GM13977 (cell line): ENCODE results near the gene PPARGC1A.

ENCODE experiments used
- DNase-seq: peaks from one replicate; pipeline ENCODE4 v3.0.0; 2012; ENCODE audit warnings: low spot score
- in situ Hi-C: fragments of 300-500 bp; cut with MboI; formaldehyde crosslinking; loops from one replicate; pipeline ENCODE4 v1.12.0; 2022; ENCODE audit warnings: low sequenced_read_pairs, low pct_unique_long_range_greater_than_20kb, mixed read lengths, inconsistent platforms; ENCODE audit not compliant: unreplicated experiment
- TF ChIP-seq, protein P1 (sequence below): IDR thresholded peaks from 2 replicates; pipeline ENCODE4 v1.5.1; 2012; ENCODE audit warnings: mild to moderate bottlenecking, control low read depth; ENCODE audit not compliant: insufficient read depth; ENCODE audit errors: extremely low read depth, missing control alignments

Gene PPARGC1A

GRCh38 chr4:23903859-23904438 is 14.1 kb upstream of the PPARGC1A start:
- TF ChIP-seq, protein P1, sequence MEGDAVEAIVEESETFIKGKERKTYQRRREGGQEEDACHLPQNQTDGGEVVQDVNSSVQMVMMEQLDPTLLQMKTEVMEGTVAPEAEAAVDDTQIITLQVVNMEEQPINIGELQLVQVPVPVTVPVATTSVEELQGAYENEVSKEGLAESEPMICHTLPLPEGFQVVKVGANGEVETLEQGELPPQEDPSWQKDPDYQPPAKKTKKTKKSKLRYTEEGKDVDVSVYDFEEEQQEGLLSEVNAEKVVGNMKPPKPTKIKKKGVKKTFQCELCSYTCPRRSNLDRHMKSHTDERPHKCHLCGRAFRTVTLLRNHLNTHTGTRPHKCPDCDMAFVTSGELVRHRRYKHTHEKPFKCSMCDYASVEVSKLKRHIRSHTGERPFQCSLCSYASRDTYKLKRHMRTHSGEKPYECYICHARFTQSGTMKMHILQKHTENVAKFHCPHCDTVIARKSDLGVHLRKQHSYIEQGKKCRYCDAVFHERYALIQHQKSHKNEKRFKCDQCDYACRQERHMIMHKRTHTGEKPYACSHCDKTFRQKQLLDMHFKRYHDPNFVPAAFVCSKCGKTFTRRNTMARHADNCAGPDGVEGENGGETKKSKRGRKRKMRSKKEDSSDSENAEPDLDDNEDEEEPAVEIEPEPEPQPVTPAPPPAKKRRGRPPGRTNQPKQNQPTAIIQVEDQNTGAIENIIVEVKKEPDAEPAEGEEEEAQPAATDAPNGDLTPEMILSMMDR: no peak
- DNase-seq: no peak

DNA sequence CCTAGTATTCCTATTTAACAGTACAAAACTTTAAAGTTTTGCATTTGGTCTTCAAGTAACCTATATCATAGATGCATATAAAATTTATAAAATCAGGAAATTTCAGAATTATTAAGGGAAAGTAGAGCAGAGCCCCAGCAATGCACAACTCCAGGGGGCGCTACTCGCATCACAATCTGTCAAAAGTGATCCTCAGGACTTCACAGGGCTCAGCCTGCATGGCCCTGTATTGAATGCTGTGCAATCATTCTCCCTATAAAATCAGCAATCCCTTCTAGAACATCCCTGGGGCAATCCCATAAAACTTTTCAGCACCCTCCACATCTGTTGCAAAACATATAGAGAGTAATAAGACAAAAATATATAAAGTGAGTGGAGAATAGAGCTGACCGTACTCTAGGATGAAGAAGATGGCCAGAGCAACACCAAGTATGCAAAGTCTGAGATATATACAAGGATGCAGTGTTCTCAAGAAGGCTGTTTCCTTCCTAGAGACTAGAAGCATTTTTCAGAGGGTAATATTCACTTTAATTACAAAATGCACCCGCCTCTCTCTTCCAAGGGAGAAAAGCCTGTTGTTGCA is 12.5 kb upstream of the PPARGC1A start:
- no peak for DNase-seq
- TF ChIP-seq, protein P1: no peak
- in situ Hi-C loops: no loop called here

More at GRCh38 chr4:23903859-23904438, 14.1 kb upstream of the PPARGC1A start:
- in situ Hi-C loops: no loop called here

- in situ Hi-C loops: no loop called here
- TF ChIP-seq, protein P1: no peak
- DNase-seq: no peak
Observed at GRCh38 chr4:23900636-23901035, 10.8 kb upstream of the PPARGC1A start.

DNA sequence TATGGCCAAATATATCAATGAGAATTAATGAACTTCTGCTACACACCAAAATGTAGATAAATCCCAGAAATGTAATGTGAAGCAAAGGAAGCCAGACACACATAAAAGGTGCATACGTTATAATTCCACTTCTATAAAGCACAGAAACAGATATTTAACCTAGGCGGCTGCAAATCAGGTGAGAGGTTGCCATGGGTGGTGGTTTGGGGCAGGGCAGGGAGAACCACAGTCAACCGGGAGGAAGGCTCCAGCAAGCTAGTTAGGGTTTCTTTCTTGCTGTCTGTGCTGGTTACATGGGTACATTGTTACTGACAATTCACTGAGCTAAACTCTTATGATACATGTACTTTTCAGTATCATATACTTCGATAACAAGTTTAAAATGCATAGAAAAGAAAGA is 9.7 kb upstream of the PPARGC1A start:
- in situ Hi-C loops: no loop called here
- TF ChIP-seq, protein P1: no peak
- no peak for DNase-seq

GRCh38 chr4:23897564-23898109 is 7.8 kb upstream of the PPARGC1A start:
- no peak for DNase-seq
- in situ Hi-C loops: no loop called here
- TF ChIP-seq, protein P1: no peak

DNA sequence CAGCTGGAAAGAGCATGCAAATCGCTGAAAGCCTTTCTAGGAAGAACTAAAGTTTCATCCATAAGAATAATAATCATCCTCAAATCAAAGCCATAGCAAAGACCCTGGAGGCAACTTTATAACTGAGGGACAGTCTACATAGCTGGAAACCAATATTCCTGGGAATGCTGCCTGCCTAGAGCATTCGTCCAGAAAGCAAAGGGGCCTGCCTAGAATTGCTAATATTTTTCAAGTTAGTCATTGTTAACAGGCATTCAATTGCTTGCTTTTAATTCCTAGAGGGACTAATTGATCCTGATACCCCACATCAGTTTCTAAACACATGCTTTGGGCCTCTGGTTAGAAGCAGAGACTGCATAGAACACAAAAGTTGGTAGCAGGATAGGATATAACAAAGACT is 4.2 kb upstream of the PPARGC1A start:
- in situ Hi-C loops: no loop called here
- TF ChIP-seq, protein P1: no peak
- no peak for DNase-seq
